ENCODE results near the gene G6PC3. TPM values are rescaled to one million over a fixed set of nuclear protein-coding genes. Genes with fewer than 3 reads are reported as not detected.

The G6PC3 gene
- total and polyA plus RNA-seq, 2 donors (not counting 3 experiments of a cell fraction or from before 2014, with no cell fraction given): 78.4 to 194 TPM

- Histone ChIP-seq H3K27me3 (ENCODE audit: control insufficient read depth in 2 of 2, insufficient read depth in 2 of 2, low read length in 2 of 2) (no peaks in the 10 kb centered on the region), H3K9me1 (replicated peaks; ENCODE audit: control insufficient read depth, extremely low read depth, insufficient read depth, low read length) (no peaks in the 10 kb centered on the region), H3K36me3 (ENCODE audit: control insufficient read depth in 2 of 2, extremely low read depth in 1 of 2, insufficient read depth in 2 of 2, low read length in 2 of 2) (peaks cover 0 to 7% of the 10 kb centered on the region in 2 experiments), H3K4me2 (ENCODE audit: insufficient read depth, low read length) (no peak overlapping the region), H3K9ac (replicated peaks; ENCODE audit: extremely low read depth, insufficient read depth, low read length) (no peak overlapping the region), H4K20me1 (replicated peaks; ENCODE audit: control insufficient read depth, extremely low read depth, insufficient read depth, low read length) (no peaks in the 10 kb centered on the region), H3K4me3 (replicated peaks in 1 of 3; ENCODE audit: insufficient read depth in 1 of 3, low read depth in 1 of 3, low read length in 3 of 3) (no peak overlapping the region), H3K9me3 (replicated peaks; ENCODE audit: control insufficient read depth, insufficient read depth, low read length) (no peaks in the 10 kb centered on the region), H2AFZ (ENCODE audit: low read depth, low read length) (no peak overlapping the region), H3K4me1 (ENCODE audit: control insufficient read depth, extremely low read depth, insufficient read depth, low read length) (peaks cover 30% of the 10 kb centered on the region), H3K79me2 (ENCODE audit: control insufficient read depth, insufficient read depth, low read length) (peaks cover 45% of the 10 kb centered on the region), H3K27ac (ENCODE audit: insufficient read depth, low read depth, low read length) (no peak overlapping the region)
- no TSS peak for BruUV-seq (replicated peaks)
- DNase-seq (ENCODE audit: low read depth, low spot score): no peak
- intact Hi-C loops (cut with micrococcal nuclease): no loop called here
- POLR2A ChIA-PET: no interaction called here
- no peak for FAIRE-seq
- dilution Hi-C loops (cut with MboI; ENCODE audit: extremely low pct_ligation_motif_present, low sequenced_read_pairs): no loop called here
- TF ChIP-seq MYC (IDR thresholded peaks at IDR 0.05; ENCODE audit: low read depth, low read length) (no peak), POLR2A (IDR thresholded peaks at IDR 0.05; ENCODE audit: low read depth, low read length) (no peak), FOS (IDR thresholded peaks at IDR 0.05; ENCODE audit: borderline replicate concordance, insufficient read depth, low read length) (no peak), GATA2 (IDR thresholded peaks at IDR 0.05; ENCODE audit: insufficient read depth, insufficient read length, low read depth, low read length) (no peak), JUN (IDR thresholded peaks at IDR 0.05; ENCODE audit: borderline replicate concordance, insufficient read depth, insufficient read length, low read depth) (no peak), CTCF (IDR thresholded peaks at IDR 0.05; ENCODE audit: extremely low read depth in 1 of 2, insufficient read depth in 1 of 2, low read depth in 1 of 2, low read length in 2 of 2) (no peak), POLR2AphosphoS5 (IDR thresholded peaks at IDR 0.05; ENCODE audit: insufficient read depth, low read depth, low read length) (no peak), EZH2 (IDR thresholded peaks at IDR 0.05; ENCODE audit: borderline replicate concordance, low read depth, low read length, severe bottlenecking) (no peak)
- TF ChIP-seq, protein P1, sequence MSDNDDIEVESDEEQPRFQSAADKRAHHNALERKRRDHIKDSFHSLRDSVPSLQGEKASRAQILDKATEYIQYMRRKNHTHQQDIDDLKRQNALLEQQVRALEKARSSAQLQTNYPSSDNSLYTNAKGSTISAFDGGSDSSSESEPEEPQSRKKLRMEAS (IDR thresholded peaks at IDR 0.05; ENCODE audit: insufficient read depth, insufficient read length): no peak
- CTCF ChIA-PET: no interaction called here
Observed at GRCh38 chr17:44067545-44067940, 3.0 kb upstream of the G6PC3 start.

Measured in endothelial cell of umbilical vein (primary cell).